Subcutaneous abdominal adipose tissue (tissue), 5 donors: ENCODE data around the gene UBE2J1.
A peak's percentile ranks its signal among the peaks of the same experiment; 100 is the strongest.

ENCODE experiments used
- H3K27ac ChIP-seq: one replicate; pipeline ENCODE4 v1.7.0; 2013; ENCODE audit warnings: low read depth, mild to moderate bottlenecking, inconsistent platforms, low read length, moderate library complexity
- H3K27me3 ChIP-seq, 5 donors: one replicate each; pipeline ENCODE4 v1.7.0; 2013; ENCODE audit warnings: low read length in 5 of 5, inconsistent platforms in 1 of 5; ENCODE audit not compliant: control insufficient read depth in 5 of 5, insufficient read depth in 4 of 5
- H3K36me3 ChIP-seq, 5 donors: one replicate each; pipeline ENCODE4 v1.7.0; 2013; ENCODE audit warnings: low read length in 5 of 5; ENCODE audit not compliant: control insufficient read depth in 5 of 5, insufficient read depth in 5 of 5
- H3K4me1 ChIP-seq, 5 donors: one replicate each; pipeline ENCODE4 v1.7.0; 2013; ENCODE audit warnings: low read length in 5 of 5, mild to moderate bottlenecking in 3 of 5, moderate library complexity in 1 of 5; ENCODE audit not compliant: control insufficient read depth in 5 of 5, insufficient read depth in 5 of 5
- H3K4me3 ChIP-seq, 5 donors: one replicate each; pipeline ENCODE4 v1.7.0; 2013; ENCODE audit warnings: low read length in 5 of 5, low read depth in 1 of 5
- H3K9ac ChIP-seq, 5 donors: one replicate each; pipeline ENCODE4 v1.7.0; 2013; ENCODE audit warnings: low read length in 5 of 5, mild to moderate bottlenecking in 4 of 5, moderate library complexity in 3 of 5
- H3K9me3 ChIP-seq, 5 donors: one replicate each; pipeline ENCODE4 v1.7.0; 2013; ENCODE audit warnings: low read length in 5 of 5; ENCODE audit not compliant: control insufficient read depth in 5 of 5
- donor health status: healthy.
- donor health status: healthy.
- donor health status: healthy.
- donor health status: healthy.
- donor health status: healthy.

The UBE2J1 gene

DNA sequence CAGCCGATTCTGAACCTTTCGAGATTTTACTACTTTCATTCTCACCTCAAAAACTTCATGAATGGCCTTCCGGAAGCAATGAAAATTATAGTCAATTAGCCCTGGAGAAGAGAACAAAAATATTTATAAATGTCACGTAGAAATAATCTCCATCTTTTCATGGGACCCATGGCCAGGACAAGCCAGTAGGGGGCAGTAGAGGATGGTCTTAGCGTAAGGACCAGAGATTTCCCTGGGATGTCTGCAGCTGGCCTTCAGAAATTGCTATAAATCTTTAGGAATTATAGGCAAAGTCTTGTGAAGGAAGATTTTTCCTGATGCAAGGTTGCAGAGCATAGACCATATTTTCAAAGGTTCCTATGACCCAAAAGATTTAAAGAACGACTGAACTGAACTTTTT lies 15.6 kb upstream of the UBE2J1 start:
- Histone ChIP-seq H3K4me1 (peaks cover 0 to 6% (median 4%) of the 10 kb centered on the region in 5 donors), H3K9me3 (no peaks in the 10 kb centered on the region), H3K36me3 (no peaks in the 10 kb centered on the region), H3K27me3 (no peaks in the 10 kb centered on the region), H3K27ac (no peak overlapping the region), H3K9ac (no peak overlapping the region), H3K4me3 (no peak overlapping the region)

DNA sequence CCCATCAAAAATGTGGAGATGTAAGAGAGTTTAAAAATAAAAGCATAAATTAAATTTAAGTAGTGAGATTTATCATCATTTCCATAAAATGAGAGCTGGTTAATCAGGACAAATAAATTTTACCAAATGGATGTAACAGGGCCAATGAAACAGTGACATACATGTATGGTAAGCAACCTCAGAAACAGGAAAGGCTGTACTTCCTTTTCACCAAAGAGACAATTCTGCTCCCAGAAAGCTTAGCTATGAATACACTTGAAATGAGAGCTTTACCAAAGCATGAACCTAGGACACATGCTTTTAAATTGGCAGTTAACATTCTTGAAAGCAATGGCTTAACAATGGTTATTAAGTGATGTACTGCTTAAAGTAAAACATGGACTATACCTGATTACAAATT lies 12.1 kb upstream of the UBE2J1 start:
- no peak overlapping the region for H3K4me3 ChIP-seq
- no peaks in the 10 kb centered on the region for H3K27me3 ChIP-seq
- H3K4me1 ChIP-seq, result peaks cover 0 to 3% (median 0%) of the 10 kb centered on the region in 5 donors
- no peak overlapping the region for H3K27ac ChIP-seq
- H3K9ac ChIP-seq, result no peak overlapping the region
- no peaks in the 10 kb centered on the region for H3K9me3 ChIP-seq
- H3K36me3 ChIP-seq, result no peaks in the 10 kb centered on the region

- Histone ChIP-seq H3K9ac (no peak overlapping the region), H3K36me3 (no peaks in the 10 kb centered on the region), H3K27ac (no peak overlapping the region), H3K4me3 (no peak overlapping the region), H3K27me3 (no peaks in the 10 kb centered on the region), H3K9me3 (no peaks in the 10 kb centered on the region), H3K4me1 (peaks cover 0 to 5% (median 3%) of the 10 kb centered on the region in 5 donors)
These were observed 8.6 kb upstream of the UBE2J1 start for GRCh38 chr6:89361171-89361570.

DNA sequence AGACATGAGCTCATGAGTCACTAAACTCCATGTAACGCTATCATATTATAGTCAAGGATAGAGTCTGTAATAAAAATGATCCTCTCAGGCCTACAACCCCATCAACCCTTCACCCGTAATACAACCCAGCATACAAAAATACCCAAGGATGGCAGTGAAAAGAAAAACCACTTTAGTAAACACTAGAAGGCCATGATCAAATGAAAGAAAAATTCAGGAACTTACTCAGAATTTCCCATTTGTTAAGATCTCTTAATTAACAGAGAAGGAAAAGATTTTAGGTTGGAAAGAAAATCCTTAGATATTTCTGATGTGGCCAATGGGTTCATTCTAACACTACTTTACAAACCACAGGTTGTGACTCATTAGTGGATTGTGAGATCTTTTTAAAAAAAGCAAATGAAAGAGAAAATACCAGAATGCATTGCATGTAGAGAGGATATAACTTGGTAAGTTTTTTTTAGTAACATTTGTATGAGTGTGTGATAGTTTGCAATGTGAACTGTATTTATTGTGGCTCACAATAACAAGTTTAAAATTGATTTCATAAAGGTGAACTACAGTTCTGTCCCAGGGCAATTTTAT lies 8.0 kb upstream of the UBE2J1 start:
- H3K27ac ChIP-seq, result no peak overlapping the region
- H3K4me3 ChIP-seq, result no peak overlapping the region
- no peaks in the 10 kb centered on the region for H3K36me3 ChIP-seq
- no peak overlapping the region for H3K9ac ChIP-seq
- peaks cover 0 to 5% (median 3%) of the 10 kb centered on the region in 5 donors for H3K4me1 ChIP-seq
- H3K27me3 ChIP-seq, result no peaks in the 10 kb centered on the region
- H3K9me3 ChIP-seq, result no peaks in the 10 kb centered on the region

GRCh38 chr6:89359561-89359960 lies 7.0 kb upstream of the UBE2J1 start:
- H3K36me3 ChIP-seq, result no peaks in the 10 kb centered on the region
- no peaks in the 10 kb centered on the region for H3K27me3 ChIP-seq
- H3K4me1 ChIP-seq, result peaks cover 0 to 5% (median 0%) of the 10 kb centered on the region in 5 donors
- H3K27ac ChIP-seq, result no peak overlapping the region
- H3K9ac ChIP-seq, result no peak overlapping the region
- H3K9me3 ChIP-seq, result no peaks in the 10 kb centered on the region
- no peak overlapping the region for H3K4me3 ChIP-seq

GRCh38 chr6:89357390-89357789 lies 4.9 kb upstream of the UBE2J1 start:
- peak overlapping the region in 1 of 5 donors; percentile 70 for H3K9ac ChIP-seq
- no peak overlapping the region for H3K27ac ChIP-seq
- no peaks in the 10 kb centered on the region for H3K27me3 ChIP-seq
- peak overlapping the region in 3 of 5 donors; percentile 52 to 54 (median 52) for H3K4me3 ChIP-seq
- peaks cover 0 to 11% (median 6%) of the 10 kb centered on the region in 5 donors for H3K4me1 ChIP-seq
- H3K36me3 ChIP-seq, result no peaks in the 10 kb centered on the region
- H3K9me3 ChIP-seq, result no peaks in the 10 kb centered on the region

DNA sequence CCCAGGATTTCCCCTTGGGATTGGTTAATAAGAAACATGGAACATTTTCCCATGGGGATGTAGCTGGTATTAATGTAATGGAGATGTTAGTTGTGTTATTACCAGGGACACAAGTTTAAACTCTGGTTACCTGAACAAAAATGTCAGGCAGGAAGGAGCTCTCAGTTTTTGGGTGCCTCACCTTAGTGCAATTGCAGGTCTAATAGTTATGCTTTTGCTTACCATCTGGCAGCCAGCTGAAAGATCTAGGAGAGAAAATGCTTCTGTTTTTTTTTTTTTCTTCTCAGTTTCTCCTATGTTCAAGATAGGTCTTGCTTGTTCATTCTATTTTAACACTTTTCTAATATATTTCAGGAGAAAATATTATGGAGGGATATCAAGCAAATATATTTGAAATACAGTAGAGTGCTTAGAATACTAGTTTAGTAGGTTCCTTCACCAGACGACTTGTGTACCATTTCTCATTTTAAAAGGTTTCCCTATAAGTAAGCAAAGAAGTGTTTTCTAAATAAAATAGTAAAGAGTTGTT lies 4.2 kb upstream of the UBE2J1 start:
- Histone ChIP-seq H3K27ac (no peak overlapping the region), H3K4me1 (peaks cover 0 to 17% (median 10%) of the 10 kb centered on the region in 5 donors), H3K9ac (no peak overlapping the region), H3K9me3 (no peaks in the 10 kb centered on the region), H3K36me3 (no peaks in the 10 kb centered on the region), H3K27me3 (no peaks in the 10 kb centered on the region), H3K4me3 (no peak overlapping the region)

- no peaks in the 10 kb centered on the region for H3K9me3 ChIP-seq
- H3K4me3 ChIP-seq, result no peak overlapping the region
- no peaks in the 10 kb centered on the region for H3K36me3 ChIP-seq
- no peak overlapping the region for H3K27ac ChIP-seq
- H3K9ac ChIP-seq, result no peak overlapping the region
- H3K27me3 ChIP-seq, result no peaks in the 10 kb centered on the region
- H3K4me1 ChIP-seq, result peaks cover 2 to 27% (median 19%) of the 10 kb centered on the region in 5 donors
These were observed 3.1 kb upstream of the UBE2J1 start for GRCh38 chr6:89355511-89356194.

- no peaks in the 10 kb centered on the region for H3K36me3 ChIP-seq
- H3K27me3 ChIP-seq, result no peaks in the 10 kb centered on the region
- peaks cover 2 to 43% (median 32%) of the 10 kb centered on the region in 5 donors for H3K4me1 ChIP-seq
- H3K9ac ChIP-seq, result peak overlapping the region in 1 of 5 donors; percentile 97
- peak overlapping the region; percentile 88 for H3K27ac ChIP-seq
- H3K9me3 ChIP-seq, result no peaks in the 10 kb centered on the region
- H3K4me3 ChIP-seq, result peak overlapping the region in 1 of 5 donors; percentile 98
These were observed 1.3 kb upstream of the UBE2J1 start for GRCh38 chr6:89353702-89354392.

DNA sequence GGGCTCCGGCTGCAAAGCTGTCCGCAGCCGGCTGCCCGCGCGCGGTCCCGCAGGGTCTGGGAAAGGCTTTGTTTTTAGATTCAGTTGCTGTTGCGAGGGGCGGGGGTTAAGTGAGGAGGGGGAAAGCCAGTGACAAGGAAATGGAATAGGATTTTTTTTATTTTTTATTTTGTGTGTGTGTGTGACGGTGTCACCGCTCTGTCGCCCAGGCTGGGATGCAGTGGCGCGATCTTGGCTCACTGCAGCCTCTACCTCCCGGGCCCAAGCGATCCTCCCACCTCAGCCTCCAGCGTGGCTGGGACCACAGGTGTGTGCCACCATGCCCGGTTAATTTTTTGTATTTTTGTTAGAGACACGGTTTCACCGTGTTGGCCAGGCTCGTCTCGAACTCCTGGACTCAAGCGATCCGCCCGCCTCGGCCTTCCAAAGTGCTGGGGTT lies 615 bp upstream of the UBE2J1 start:
- Histone ChIP-seq H3K4me3 (peak overlapping the region in 4 of 5 donors; percentile 84 to 98 (median 90)), H3K27me3 (no peaks in the 10 kb centered on the region), H3K9ac (peak overlapping the region in 4 of 5 donors; percentile 76 to 97 (median 92)), H3K4me1 (peaks cover 4 to 48% (median 34%) of the 10 kb centered on the region in 5 donors), H3K9me3 (no peaks in the 10 kb centered on the region), H3K36me3 (no peaks in the 10 kb centered on the region), H3K27ac (peak overlapping the region; percentile 88)
